GM12873 (cell line): ENCODE results near the gene CHST12.

Experiments used
- TF ChIP-seq, protein P1 (sequence below): IDR thresholded peaks from 2 replicates; pipeline ENCODE4 v1.5.1; 2012; ENCODE audit warnings: low read depth, mild to moderate bottlenecking, moderate library complexity, low read length, control low read depth; ENCODE audit not compliant: insufficient read depth; ENCODE audit errors: missing control alignments

The CHST12 gene

DNA sequence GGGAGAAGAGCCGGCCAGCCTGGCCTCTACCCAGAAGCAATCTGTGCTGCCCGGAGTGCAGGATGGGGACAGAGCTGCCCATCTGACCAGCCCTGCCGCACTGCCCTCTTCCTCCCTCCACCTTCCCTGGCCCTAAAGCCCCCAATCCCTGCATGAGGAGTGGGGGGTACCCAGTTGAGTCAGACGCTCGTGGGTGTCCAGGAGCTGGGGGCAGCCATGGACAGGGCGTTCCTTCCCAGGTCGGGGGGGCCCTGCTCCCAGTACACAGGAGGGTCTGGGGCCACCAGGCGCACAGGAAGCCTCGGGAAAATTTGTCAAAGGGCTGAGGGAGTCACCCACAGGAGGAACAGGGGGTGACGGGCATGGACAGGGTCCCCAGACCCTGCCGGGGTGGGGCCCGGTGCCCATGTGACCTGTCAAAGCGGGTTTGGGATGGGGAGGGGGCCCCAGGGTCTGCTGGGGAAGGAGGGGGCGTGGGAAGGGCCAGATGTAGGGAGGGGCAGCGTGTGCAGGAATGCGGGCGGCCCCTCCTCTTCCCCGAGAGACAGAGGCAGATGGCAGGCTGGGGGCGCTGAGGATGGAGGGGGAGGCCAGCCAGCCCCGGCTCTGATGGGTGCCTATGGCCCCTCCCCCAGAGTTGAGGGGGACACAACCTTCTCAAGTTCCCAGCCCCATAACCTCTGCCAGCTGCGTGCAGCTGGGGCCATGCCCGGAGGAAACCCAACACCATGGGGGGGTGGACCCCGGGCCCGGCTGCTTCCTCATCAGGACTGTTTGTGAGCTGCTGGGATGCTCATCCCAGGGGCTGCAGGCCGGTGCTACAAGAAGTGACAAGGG, 94.3 kb downstream of the CHST12 start:
- TF ChIP-seq, protein P1, sequence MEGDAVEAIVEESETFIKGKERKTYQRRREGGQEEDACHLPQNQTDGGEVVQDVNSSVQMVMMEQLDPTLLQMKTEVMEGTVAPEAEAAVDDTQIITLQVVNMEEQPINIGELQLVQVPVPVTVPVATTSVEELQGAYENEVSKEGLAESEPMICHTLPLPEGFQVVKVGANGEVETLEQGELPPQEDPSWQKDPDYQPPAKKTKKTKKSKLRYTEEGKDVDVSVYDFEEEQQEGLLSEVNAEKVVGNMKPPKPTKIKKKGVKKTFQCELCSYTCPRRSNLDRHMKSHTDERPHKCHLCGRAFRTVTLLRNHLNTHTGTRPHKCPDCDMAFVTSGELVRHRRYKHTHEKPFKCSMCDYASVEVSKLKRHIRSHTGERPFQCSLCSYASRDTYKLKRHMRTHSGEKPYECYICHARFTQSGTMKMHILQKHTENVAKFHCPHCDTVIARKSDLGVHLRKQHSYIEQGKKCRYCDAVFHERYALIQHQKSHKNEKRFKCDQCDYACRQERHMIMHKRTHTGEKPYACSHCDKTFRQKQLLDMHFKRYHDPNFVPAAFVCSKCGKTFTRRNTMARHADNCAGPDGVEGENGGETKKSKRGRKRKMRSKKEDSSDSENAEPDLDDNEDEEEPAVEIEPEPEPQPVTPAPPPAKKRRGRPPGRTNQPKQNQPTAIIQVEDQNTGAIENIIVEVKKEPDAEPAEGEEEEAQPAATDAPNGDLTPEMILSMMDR = no peak
